GM21381 (cell line): Measurements from ENCODE around the gene LANCL2.
"Not testable (repeated sequence)": the region's sequence is repeated elsewhere in the genome, so short reads cannot be mapped to it uniquely, and the experiment has no call there.

Experiments
- ATAC-seq: cut with Tn5 transposase; IDR thresholded peaks from one replicate; pipeline ENCODE4 v1.9.1; 2021; ENCODE audit warnings: mild to moderate bottlenecking, moderate library complexity; ENCODE audit not compliant: unreplicated experiment

The LANCL2 gene

DNA sequence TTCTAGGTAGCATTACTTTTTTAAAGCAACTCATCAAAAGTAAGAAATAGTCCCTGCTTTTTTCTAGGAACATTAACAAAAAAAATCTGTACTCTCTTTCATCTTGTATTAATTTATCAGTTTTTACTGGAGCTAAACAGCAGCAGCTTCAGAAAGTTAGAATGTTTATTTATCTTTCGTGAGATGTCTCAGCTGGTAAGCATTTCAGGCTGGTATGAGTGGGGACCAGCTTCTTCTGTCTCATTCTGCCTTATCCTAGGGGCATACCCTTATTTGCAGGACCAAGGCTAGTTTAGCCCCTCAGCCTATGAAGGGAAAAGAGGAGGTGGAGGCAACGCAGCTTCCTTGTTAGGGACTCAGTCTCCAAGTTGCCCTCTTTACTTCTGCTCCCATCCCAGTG lies 35.1 kb downstream of the LANCL2 start:
- ATAC-seq = no peak

DNA sequence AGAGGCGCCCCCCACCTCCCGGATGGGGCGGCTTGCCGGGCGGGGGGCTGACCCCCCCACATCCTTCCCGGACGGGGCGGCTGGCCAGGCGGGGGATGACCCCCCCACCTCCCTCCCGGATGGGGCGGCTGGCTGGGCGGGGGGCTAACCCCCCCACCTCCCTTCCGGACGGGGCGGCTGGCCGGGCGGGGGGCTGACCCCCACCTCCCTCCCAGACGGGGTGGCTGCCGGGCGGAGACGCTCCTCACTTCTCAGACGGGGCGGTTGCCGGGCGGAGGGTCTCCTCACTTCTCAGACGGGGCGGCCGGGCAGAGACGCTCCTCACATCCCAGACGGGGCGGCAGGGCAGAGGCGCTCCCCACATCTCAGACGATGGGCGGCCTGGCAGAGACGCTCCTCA lies 37.4 kb downstream of the LANCL2 start:
- ATAC-seq = not testable (repeated sequence)

DNA sequence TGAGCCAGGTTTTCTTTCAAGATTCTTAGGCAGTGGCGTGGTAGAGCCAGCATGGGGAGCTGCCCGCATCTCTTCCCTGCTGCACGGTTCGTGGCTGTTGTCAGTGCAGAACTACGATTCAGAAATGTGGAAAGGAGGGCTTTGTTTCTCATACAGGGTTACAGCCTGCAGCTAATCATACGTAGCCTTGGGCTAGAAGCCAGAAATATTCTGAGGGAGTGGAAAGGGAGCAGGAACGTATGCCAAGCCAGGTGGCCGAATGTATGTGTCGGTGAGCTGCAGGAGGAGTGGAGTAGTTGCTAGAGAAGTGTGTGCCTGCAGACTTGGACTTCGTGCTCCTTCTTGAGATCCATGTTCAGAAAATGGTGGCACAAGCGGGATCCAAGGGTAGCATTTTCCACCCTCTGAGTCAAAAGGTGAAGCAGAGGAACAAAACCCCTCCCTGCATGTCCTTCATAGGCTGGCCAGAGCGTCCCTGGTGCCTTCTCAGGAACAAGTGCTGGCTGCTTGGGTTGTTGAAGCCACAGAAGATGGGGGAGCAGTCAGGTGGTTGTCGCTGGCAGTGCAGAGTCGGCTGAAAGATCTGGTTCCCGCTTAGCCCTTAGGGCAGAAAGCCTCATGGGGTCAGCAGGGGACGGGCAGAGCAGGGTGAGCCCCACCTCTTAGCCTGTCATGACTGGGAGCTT lies 40.9 kb downstream of the LANCL2 start:
- no peak for ATAC-seq

DNA sequence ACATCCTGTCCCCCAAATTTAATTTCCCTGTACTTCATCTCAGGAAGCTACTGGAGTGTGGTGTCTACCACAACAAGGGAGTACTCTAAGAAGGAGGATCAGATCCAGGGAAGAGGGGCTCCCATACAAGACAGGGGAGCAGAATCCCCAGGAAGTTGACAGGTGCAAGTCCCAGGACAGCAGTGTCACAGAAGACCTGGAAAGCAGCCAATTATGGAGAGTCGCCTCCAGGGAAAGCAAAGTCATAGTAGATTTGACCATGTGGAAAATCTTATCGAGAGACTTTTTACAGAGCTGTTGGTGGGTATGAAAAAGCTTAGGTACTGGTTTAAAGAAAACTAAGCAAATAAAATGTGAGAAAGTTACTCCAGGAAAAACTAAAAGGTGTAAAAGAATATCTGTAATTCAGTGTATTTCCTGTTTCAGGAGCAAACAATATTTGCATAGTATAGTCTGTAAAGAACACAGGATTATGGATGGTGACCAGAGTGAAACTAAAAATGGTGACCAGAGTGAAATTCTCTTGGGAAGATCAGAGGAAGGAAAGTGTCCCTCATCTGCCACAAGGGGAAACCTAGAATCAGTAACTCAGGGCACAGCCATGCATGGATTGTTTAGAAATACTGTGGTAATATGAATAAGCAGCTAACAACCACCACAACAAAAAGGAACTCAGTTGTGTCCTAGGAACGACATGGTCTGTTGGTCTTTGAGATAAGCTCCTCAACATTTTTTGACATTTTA lies 44.5 kb downstream of the LANCL2 start:
- no peak for ATAC-seq

DNA sequence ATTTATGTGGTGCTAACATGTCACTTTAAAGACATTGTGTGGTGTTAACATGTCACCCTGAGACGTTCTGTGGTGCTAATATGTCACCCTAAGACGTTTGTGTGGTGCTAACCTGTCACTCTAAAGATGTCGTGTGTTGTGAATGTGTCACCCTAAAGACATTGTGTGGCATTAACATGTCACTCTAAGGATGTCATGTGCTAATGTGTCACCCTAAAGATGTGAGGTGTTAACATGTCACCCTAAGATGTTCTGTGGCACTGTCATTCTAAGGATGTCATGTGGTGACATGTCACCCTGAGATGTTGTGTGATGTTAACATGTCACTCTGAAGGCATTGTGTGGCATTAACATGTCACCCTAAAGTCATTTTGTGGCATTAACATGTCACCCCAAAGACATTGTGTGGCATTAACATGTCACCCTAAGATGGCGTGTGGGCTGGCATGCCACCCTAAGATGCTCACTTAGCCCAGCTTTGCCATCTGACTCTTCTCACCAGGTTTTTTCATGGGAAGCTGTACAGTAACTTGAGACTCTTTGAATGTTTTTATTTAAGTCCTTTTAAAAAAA lies 45.6 kb downstream of the LANCL2 start:
- ATAC-seq = no peak

DNA sequence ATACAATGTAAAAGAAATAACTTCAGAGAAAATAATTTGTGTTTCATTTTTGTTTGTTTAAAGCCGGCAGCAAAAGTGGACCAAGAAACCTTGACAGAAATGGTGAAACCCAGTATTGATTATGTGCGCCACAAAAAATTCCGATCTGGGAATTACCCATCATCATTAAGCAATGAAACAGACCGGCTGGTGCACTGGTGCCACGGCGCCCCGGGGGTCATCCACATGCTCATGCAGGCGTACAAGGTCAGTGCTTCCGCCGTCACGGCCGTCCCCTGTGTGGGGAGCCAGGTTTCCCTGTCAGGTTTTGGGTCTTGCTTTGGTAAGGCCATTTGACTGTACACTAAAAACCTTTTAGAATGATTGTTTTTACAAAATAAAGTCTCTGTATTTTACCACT lies 46.7 kb downstream of the LANCL2 start:
- ATAC-seq = no peak

DNA sequence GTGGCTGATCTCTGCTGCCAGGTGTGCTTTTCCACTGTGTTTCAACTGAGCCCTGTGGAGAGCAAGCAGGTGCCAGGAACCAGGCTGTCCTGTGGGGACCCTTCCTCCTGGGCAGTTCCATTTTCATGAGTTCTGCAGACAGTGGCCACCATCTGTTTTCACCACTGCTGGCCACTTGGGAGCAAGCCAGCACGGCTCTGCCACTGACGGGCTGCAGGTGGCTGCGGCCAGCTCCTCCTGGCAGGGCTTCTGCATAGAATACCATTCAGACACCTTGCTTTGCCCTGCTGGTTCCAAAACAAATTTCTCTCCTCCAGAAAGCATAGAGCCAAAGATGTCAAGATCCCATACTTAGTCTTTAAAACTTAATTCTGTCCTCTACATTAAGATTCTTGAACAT lies 48.3 kb downstream of the LANCL2 start:
- no peak for ATAC-seq

DNA sequence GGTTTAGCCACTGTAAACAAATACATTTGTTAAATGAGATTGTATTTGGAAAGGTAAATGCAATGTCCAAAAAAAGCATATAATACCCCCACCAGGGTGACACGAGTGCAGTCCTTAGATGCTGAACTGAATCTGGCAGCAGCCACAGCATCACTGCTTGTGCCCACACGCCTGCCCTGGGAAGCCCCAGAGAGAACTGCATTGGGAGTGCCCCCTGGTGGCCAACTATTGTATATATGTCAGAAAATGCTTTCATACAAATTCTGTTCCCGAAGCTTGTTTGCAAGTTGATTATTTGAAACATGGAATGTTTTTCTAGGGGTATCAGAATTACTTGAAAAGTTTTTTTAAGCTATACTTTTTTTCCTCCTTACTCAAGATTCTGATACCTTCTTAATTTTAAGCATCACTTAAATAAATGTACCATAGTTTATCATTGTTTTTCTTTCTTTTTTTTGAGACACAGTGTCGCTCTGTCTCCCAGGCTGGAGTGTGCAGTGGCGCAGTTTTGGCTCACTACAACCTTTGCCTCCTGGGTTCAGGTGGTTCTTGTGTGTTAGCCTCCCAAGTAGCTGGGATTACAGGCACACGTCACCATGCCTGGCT lies 50.1 kb downstream of the LANCL2 start:
- ATAC-seq = peak; percentile 89

DNA sequence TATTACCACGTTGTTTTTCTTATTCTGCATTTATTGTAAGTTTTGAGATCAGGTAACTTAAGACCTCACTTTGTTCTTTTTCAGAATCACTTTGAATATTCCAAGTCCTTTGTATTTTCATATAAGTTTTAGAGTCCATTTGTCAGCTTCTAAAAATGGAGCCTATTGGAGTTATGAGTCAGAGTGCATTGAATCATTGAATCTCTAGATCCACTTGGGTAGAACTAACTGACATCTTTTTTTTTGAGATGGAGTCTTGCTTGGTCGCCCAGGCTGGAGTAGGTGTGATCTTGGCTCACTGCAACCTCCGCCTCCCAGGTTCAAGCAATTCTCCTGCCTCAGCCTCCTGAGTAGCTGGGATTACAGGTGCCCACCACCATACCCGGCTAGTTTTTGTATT lies 52.3 kb downstream of the LANCL2 start:
- not testable (repeated sequence) for ATAC-seq

DNA sequence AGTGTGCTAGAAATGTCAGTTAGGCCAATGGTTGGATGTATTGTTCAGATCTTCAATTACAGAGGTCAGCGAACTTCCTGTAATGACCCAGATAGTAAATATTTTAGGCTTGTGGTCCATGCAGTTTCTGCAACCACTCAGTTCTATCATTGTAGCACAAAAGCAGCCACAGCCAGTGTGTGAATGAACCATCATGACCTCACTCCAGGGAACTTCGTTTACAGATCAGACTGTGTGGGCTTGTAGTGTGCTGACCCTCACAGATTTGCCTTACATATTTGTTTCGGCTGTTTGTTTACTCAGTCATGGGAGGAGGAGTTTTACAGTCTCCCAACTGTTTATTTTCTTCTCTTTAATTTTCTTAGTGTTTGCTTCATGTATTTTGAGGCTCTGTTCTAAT lies 55.4 kb downstream of the LANCL2 start:
- no peak for ATAC-seq

DNA sequence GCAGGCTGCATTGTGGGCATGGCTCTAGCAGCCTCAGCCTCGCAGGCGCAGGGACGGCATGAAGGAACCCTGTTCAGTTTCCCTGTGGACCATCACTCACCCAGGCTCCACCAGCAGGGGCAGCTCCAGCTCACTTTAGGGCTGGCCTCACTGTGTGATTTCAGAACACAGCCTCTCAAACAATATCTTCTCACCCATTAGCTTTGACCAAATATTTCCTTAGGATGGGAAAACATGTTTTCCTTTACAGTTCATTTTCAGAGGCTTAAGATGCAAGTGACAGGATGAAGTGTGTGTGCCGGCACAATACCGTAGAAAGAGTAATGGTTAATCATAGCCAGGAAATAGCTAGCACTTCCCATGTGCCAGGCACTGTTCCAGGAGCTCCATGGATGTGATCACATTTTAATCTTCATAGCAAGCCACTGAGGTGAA lies 58.2 kb downstream of the LANCL2 start:
- ATAC-seq = no peak

DNA sequence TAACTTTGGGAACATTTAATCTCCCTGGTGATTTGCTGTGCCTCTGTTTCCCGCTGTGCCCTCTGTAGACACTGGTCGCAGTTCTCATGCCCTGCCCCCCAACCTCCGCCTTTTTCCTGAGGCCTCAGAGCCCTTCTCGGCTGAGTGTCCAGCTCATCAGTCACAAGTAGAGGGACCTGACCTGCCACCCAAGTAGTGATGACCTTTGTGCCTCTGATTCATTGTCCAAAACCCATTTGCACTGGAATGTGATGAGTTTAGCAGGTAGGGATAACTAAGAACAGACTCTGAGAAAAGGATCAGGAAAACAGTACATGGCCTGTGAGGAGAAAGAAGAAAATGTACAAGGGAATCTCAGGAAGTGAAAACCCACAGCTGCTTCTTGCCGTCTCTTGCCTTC lies 58.8 kb downstream of the LANCL2 start:
- ATAC-seq = no peak

DNA sequence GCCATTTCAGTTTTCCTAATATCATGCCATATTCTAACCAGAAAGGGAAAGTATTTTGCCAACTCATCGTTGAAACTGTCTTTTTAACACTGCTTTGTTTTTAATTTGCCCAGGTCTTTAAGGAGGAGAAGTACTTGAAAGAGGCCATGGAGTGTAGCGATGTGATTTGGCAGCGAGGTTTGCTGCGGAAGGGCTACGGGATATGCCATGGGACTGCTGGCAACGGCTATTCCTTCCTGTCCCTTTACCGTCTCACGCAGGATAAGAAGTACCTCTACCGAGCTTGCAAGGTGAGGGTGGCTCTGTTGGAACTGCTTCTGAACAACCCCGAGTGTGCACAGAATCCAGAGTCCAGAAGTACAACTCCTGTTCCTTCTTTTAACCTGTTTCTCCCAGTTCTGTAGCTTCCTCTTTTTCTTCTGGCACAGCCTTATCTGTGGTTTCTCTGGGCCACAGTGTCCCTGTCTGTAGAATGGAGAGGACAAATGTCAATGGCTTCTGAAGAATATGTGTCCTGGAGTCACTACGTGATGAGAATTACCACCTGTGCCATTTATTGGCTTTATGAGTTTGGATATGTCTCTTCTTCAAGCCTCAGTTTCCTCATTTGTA lies 60.1 kb downstream of the LANCL2 start:
- no peak for ATAC-seq

DNA sequence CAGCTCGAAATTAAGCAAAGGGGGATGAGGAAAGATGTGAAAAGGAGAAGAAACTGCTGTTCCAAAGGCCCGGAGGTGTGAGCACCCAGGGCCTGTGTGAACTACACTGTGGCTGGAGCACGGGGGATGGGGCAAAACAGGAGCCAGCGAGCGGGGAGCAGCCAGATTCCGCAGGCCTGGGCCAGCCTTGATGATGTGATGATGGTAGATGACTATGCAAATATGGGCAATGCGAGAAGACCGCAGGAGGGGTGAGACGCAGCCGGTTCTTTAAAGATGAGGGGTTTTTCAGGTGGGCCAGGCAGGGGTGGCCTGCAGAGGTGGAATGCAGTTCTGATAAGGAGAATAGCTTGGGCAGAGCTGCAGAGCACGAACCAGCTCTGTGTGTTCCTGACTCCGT lies 61.5 kb downstream of the LANCL2 start:
- no peak for ATAC-seq

DNA sequence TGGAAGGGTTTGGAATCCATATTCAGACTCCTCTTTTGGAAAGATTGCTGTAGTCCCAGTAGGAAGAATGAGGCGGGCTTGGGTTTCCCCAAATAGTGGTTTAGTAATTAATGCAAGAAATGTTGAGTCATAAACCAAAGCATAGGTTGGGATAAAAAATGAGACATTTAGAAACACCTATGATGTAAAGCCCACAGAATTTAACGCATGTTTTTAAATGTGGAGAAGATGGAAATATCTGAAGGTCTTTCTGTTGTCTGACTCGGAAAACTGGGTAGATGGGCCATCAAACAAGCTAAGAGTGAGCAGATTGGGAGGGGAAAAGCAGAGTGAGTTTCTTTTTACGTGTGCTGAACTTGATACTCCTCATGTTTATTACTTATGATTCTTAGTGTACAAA lies 62.2 kb downstream of the LANCL2 start:
- no peak for ATAC-seq

DNA sequence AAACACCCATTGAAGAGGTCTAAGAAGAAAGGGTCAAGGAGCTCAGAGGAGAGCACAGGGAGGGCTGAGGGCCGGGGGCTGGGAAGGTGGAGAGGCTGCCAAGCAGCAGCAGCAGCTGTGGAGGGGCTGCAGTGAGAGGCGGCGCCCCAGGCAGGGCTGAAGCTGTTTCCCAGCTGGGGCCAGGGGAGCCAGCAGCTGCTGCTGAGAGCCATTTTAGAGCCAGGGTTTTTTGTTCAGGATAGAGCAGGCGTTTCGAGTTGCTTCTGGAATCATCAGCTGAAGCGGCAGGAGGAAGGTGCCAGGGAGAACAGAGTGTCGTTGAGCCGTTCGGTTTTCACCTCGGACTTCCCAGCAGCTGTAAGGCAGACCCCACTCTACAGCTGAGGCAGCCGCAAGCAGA lies 62.7 kb downstream of the LANCL2 start:
- ATAC-seq = no peak

DNA sequence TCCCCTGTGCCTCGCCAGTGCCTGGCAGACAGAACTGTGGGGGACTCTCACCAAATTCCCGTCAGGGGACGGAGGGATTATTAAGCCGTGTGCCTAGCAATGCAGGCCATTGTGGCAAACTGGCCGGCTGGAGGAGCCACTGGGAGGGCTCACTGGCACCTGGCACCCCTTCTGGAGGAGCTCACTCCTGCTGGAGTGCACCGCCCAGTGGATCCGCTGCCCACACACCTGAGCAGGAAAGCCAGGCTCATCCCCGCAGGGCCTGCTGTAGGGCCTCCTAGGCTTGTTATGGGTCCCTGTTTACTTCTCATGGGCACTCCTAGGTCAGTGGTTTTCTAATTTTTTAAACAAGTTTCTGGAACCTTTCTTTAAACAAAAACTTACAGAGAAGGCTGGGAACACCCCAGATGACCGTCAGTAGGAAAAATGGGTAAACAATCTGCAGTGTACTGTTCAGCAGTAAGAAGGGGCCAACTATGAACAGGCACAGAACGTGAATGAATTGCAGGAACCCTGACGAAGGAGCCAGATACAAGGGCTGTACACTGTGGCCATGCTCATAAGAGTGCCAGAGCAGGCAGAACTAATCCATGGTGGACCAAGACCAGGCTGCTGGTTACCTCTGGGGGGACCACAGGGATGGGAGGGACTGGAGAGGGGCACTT lies 64.8 kb downstream of the LANCL2 start:
- no peak for ATAC-seq

DNA sequence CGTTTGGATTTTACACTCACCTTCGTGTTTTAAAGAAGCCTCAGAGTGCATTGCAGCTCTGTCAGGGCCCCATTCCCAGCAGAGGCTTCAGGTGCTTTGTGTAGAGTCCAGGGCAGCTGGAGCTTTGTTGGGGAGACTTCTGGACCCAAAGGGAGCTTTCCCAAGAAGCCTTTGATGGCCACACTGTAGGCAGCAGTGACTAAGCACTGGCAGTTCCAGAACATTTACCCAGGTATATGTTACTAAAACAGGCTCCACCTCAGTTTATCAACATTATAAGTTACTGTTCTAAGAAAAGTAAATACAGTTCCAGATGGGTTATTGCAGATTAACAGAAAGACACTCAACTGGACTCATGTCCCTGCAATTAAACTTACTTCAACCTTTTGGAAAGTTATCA lies 66.8 kb downstream of the LANCL2 start:
- no peak for ATAC-seq

DNA sequence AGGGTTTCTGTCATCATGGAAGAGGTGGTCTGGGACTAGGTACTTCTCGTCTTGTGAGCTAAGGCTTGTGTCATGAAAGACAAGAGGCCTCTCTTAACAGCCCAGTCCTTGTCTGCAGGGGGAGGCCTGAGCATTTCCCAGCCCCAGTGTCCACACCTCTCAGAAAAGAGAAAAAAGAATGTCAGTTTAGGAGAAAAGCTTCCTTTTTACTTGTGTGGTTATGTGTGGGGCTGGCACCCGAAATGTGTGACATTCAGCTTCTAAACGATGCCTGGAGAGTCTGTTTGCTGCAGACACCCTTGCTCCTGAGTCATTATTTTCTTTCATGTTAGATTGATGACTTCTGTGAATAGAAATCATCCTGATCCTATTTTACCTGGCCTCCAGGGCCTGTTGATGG lies 67.4 kb downstream of the LANCL2 start:
- ATAC-seq = no peak

DNA sequence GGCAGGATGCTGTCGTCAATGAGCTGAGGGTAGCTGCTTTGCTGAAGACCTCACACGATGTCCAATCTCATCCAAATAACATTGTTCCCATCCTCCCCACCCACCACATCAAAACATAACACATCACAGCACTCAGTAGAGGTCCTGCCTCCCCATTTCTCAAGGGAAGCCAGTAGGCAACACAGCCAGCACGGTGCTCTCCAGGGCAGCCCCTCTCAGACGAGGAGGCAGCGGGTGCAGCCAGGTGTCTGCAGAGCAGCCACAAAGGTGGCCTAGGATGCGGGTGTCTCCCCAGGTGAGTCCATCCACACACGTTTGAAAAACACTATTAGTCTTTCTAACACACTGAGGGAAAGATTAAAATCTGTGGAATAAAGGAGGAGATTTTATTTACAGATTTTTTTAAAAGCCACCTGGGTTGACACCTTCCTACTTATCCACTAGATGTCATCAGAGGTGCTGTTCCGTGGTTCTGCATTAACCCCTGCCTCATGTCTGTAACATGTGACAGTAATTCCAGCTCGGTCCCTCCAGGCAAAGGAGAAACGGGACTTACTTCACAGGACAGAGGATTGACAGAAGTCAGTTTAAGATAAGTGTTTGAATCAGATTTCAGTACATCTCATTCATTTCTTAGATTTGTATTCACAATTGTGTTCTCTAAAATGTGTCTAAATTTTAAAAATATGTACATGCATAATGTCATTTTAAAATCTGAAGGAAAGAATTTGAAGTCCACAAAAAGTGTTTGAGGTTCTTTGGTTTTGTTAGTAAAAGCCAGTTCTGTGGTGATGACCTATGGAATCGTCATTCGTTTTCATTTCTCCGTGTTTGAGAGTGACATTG lies 68.0 kb downstream of the LANCL2 start:
- ATAC-seq = no peak
